Upper lobe of left lung (tissue), 4 donors: ENCODE results near the gene TOMM40L.

Source experiments
- CTCF ChIP-seq, 6 experiments: fragments of 450-650 bp in 4 of 6; fragments of 200-600 bp in 2 of 6; sonication (generic) in 2 of 6; IDR thresholded peaks; one replicate each; pipeline ENCODE4 v1.5.1; 2016 to 2019; ENCODE audit warnings: antibody characterized with exemption in 6 of 6
- EP300 ChIP-seq, 4 donors: sonication (generic); formaldehyde crosslinking; IDR thresholded peaks; one replicate each; pipeline ENCODE4 v1.5.1; 2017; ENCODE audit warnings: antibody characterized with exemption in 4 of 4, control low read depth in 2 of 4
- POLR2A ChIP-seq, 4 donors: fragments of 450-650 bp; IDR thresholded peaks; one replicate each; pipeline ENCODE4 v1.5.1; 2016 to 2017; ENCODE audit warnings: antibody characterized with exemption in 4 of 4, mild to moderate bottlenecking in 2 of 4
- POLR2AphosphoS5 ChIP-seq, 2 donors: sonication (generic); formaldehyde crosslinking; IDR thresholded peaks; one replicate each; pipeline ENCODE4 v1.5.1; 2017; ENCODE audit warnings: antibody characterized with exemption in 2 of 2

- TF ChIP-seq CTCF (IDR thresholded peaks at IDR 0.05) (no peak), EP300 (IDR thresholded peaks at IDR 0.05) (no peak), POLR2A (IDR thresholded peaks at IDR 0.05) (no peak), POLR2AphosphoS5 (IDR thresholded peaks at IDR 0.05) (no peak)
These were observed 3.5 kb upstream of the TOMM40L start for GRCh38 chr1:161222175-161223019.
